NCI-H774 (cell line): ENCODE measurements around the gene CCDC40.

Experiments
- DNase-seq: peaks from one replicate; lab custom pipeline; 2025; lab: John Stamatoyannopoulos, UW

The CCDC40 gene

GRCh38 chr17:80000136-80000535 is 36.3 kb upstream of the CCDC40 start:
- DNase-seq = no peak

GRCh38 chr17:80000981-80001775 is 35.3 kb upstream of the CCDC40 start:
- DNase-seq = no peak

- DNase-seq = no peak
Measured at GRCh38 chr17:80002070-80002641, 34.3 kb upstream of the CCDC40 start.

- no peak for DNase-seq
Measured at GRCh38 chr17:80002690-80003490, 33.6 kb upstream of the CCDC40 start.

DNA sequence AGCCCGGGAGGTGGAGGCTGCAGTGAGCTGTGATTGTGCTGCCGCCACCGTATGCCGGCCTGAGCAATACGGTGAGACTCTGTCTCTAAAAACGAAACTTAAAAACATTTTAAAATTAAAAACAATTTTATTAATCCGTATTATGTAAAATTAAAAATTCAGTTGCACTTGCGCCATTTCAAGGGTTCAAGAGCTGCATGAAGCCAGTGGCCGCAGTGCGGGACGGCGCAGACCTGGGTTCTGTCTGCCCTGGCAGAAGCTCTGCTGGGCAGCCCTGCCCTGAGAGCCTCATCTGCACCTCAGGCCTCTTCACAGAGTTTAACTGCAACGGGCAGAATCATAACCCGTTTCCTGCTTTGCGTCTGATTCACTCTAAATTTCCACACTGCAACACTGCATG is 32.5 kb upstream of the CCDC40 start:
- DNase-seq = no peak

DNA sequence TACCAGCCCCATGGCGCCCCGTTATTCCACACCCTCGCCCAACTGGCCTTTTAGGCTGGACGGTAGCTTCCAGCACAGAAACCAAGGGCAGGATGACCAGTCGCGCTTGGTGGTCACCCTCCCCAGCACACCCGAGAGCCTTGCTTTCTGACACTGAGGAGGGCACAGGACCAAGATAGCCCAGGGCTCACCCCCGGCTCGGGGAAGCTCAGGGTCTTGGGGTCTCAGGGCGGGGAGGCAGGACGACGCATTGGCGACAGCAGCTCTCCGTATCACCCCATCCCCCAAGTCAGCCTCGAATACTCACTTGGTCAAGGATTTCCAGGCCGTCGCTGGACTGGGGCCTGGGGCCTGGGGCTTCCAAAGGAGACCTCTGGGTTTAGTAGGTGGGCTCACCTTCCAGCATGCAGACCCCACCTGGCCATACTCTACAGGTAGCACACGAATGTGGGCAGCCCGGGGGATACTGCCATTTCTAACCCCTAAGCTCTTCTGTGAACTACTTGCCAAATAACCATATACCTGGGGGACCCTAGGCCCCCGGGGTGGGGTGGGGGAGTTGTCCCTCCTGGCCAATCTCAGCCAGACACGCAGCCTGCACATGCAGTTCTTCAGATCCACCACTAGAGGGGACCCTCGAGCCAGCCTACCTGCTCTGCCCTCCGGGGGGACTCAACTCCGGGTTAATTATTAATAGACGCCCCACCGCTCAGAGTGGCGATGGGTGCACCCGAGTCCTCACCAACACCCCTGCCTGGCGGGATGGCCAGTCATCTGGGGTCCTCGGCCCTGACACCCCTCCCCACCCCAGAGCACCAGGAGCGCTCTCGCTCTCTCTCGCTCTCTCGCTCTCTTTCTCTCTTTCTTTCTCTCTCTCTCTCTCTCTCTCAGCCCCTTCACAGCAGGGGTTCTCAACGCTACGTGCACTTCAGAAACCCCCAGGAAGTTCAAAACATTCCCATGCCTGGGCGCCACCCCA is 30.8 kb upstream of the CCDC40 start:
- peak; percentile 39 for DNase-seq

DNA sequence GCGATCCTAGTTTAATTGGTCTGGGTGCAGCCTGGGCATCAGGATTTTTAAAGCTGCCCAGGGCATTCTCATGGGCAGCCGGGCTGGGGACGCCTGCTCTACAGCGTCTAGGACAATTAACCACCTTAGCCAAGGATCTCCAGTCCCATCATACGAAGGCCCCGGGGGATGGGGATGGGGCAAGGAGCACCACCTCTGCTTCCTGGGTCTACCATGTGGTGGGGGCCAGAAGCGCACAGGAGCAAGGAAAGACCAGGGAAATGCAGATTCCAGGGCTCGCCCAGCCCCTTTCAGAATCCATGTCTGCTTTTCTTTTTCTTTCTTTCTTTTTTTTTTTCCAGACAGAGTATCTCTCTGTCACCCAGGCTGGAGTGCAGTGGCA is 30.1 kb upstream of the CCDC40 start:
- no peak for DNase-seq

- no peak for DNase-seq
Measured at GRCh38 chr17:80006811-80007752, 29.4 kb upstream of the CCDC40 start.

GRCh38 chr17:80007939-80008338 is 28.5 kb upstream of the CCDC40 start:
- no peak for DNase-seq

- peak; percentile 88 for DNase-seq
Measured at GRCh38 chr17:80008383-80008840, 28.0 kb upstream of the CCDC40 start.

DNA sequence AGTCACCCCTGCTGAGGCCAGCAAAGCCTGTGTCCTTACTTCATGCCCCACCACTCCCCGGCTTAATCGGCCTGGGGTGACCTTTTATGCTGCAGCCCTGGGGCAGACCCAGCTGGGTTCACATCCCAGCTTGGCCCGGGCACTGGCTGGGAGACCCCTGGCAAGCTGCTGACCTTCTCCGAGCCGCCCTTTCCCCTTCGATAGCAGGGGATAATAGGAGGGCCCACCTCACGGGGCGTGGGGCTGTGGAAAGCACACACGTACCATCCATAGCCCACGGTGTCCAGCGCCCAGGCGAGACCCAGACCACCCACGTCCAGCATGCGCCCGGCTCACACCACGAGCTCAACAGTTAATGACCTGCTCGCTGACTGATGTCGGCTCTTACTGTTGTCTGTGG is 27.6 kb upstream of the CCDC40 start:
- DNase-seq = no peak

DNA sequence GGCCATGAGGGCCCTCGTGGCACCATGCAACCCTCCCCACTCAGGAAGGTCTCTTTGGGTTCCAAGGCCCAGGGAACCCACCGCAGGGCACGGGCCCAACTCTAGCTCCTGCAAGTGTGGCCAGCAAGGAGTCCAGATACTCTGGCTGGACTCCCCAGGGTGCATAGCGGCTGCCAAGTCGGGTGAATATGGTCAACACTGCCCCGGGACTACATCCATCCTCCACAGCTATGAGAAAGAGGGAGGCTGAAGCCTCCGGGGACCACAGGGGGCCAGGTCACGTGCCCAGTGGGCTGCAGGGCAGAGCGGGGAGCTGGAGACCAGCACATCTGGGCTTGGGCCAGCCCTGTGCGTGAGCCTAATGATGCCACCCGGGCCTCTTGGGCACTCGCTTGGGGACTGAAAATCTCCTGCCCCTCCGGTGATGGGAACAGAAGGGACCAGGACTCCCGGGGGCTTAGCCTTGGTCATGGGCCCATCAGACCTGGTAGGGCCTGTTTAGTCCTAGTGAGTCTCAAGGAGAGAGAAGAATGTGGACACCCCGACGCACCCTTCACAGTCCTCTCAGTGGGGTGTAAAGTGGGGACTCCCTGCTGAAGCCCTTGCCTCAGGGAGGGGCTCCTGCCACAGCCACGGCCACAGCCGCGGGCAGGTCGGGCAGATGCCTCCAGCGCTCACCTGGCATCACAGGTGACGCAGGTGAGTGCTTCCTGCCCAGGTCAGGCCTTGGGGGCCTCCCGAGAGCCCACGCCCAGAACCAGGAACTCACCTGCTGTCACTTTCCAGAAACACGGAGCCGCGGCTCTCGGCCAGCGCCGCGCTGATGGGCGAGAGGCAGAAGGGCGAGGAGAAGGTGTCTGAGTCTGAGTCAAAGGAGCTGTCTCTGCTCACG is 26.8 kb upstream of the CCDC40 start:
- no peak for DNase-seq

DNA sequence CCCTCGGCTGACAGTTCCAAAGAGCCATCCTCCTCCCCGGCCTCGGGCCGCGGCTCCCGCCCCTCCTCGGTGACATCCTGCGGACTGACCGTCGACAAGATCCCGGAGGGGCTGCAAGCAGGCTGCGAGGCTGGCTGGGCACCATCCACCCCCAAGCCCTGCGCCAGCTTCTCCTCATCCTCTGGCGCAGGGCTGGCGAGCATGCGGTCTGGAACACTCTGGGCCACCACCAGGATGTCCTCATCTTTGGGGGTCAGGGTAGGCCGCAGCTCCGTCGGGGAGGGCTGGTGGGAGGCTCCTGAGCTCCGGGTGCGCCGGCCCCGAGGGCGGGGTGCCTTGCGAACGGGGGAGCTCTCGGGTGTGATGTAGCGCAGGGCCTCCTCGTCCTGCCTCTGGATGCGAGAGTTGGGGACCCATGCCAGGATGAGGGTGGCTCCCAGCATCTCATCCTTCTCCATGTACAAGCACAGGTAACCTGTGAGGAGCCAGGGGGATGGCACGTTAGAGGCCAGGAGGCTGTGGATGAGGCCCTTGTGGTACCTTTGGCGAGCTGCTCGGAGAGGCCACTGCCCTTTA is 26.1 kb upstream of the CCDC40 start:
- no peak for DNase-seq

DNA sequence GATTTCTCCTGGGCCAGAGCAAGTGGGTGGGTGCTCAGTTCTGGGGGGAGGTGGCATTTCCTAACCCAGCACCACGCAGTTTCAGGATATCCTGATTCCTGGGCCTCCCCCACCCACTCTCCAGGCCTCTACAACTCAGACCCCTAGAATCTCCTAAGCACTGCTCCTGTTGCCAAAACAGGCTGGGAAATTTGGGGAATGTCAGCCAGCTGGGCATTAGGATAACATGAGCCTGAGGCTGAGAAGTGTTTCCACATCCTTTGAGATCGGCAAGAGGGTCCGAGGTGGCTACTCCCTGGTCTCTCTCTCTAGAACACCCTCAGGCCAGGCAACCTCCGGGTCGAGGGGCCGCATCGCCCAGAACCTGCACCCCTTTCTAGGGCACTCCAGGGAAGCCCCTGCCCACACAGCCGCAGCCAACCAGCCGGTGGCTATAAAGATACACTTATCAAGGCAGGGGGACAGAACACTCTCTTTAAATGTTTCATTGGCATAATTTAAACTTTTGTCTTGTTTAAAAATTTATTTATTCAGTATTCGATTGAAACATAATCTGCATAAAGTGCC is 24.4 kb upstream of the CCDC40 start:
- DNase-seq = no peak

- DNase-seq = no peak
Measured at GRCh38 chr17:80012765-80013741, 23.4 kb upstream of the CCDC40 start.

DNA sequence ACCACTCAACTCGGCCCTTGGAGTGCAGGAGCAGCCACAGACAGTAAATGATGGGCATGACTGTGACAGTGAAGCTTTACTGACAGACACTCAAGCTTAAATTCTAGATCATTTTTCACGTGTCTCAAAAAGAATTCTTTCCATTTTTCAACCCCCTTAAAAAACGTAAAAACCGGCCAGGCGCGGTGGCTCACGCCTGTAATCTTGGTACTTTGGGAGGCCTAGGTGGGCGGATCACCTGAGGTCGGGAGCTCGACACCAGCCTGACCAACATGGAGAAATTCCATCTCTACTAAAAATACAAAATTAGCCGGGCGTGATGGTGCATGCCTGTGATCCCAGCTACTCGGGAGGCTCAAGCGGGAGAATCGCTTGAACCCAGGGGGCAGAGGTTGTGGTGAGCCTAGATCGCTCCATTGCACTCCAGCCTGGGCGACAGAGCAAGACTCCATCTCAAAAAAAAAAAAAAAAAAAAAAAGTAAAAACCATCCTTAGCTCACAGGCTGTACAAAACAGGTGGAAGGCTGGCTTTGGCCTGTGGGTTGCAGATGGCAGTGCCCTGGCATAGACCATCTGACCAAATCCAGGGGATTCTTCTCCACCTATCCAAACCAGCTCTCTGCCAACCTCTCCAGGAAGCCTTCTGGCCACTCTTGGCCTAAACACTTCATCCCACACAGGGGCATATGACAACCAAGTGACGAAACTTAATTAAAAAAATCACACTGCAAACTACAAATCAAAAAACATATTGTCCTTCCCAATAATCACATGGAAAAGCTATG is 19.0 kb upstream of the CCDC40 start:
- no peak for DNase-seq
